Measurements from ENCODE around the gene CDKL5.
"Not testable (repeated sequence)": the region's sequence is repeated elsewhere in the genome, so short reads cannot be mapped to it uniquely, and the experiment has no call there.

CDKL5 gene

DNA sequence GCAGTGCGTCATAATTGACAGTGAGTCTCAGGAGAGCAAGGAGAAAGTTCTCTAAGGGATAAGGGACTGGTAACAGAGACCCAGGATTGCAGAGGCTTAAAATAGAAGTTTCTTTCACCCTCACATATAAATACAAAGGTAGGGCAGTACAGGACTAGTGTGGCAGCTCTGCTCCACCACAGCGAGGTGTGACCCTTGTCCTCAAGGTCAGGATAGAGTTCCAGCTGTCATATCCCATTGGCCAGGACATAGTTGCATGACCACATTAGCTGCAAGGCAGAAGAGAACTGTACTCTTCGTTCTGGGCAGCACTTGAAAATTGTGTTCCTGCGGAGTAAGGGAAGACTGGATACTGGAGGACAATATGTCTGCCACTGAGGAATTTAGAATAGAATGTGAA lies 152.0 kb downstream of the CDKL5 start:
- DNase-seq = no peak

DNA sequence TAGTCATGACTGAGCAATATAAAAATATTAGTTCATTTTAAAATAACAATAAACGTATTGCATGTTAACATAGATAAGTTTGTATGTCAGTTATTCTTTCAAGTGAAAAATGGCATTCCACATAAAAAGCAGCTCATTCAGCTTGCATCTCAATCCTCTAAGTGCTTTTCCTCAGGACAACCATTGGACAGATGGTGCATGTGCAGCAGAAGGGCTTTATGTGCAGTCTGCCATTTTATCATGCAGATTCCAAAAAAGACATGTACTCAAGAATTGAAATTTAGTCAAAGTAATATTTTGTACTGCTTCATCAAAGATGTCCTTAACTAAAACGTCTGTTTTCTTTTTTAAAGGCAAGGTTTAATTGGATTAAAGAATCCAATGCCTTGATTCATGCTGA lies 153.1 kb downstream of the CDKL5 start:
- no peak for DNase-seq

DNA sequence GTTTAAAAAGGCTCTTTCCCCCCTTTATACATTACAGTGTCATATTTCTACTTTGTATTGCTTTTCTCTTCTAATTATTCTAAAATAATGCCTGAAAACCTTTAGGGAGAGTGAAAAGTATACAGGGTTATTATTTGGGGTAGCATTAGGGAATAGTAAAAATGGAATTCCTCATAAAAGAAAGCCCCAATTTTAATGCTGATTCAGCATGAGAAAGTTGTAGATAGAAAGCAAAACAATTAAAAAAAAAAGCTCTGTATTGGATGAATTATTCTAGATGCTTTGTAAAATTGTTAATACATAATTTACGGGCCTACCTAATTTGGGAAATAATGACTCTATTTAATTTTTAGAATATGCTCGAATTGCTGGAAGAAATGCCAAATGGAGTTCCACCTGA lies 154.1 kb downstream of the CDKL5 start:
- DNase-seq = no peak

DNA sequence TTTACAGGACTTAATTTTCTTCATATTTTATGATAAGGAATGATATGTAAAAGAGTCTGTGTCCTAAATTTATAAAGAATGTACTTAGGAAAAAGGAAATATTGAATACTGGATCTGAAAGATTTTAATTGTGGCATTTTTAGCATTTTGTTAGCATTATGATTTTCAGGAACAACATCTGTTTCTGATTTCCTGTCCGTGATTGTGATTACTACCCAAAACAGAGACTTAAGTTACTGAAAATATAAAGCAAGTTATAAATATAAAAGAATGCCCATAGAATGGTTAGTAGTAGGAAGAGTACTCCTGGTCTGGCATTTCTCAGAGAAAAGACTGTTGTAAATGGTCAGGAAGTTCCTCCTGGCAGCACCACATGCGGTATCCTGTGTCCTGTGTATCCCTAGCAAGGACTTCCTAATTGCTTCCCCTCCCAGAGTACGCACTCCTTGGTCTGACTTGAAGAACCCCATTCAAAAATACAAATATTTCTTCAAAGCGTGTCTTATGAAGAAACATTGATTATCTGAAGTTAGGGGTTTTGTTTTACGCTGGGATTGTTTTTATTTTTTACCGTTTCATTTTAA lies 157.6 kb downstream of the CDKL5 start:
- no peak for DNase-seq

DNA sequence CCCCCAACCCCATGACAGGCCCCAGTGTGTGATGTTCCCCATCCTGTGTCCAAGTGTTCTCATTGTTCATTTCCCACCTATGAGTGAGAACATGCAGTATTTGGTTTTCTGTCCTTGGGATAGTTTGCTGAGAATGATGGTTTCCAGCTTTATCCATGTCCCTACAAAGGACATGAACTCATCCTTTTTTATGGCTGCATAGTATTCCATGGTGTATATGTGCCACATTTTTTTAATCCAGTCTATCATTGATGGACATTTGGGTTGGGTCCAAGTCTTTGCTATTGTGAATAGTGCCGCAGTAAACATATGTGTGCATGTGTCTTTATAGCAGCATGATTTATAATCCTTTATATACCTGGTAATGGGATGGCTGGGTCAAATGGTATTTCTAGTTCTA lies 163.9 kb downstream of the CDKL5 start:
- DNase-seq = not testable (repeated sequence)

DNA sequence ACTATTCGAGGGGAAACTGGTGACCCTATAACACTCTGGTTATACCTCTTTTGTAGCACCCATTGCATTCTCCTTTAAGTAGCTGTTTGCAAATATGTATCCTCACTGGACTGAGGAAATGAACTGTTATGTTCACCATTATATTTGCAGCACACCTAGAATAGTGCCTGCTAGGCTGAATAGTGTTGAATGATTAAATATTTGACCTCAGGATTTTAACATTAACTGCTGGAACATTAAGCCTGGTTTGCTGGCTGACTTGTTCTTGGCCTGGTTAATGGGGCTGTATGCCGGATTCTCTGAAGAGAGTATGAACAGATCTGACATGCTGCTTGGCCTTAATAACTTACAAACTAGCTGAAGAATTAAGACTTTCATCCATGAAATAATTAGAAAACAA lies 166.4 kb downstream of the CDKL5 start:
- DNase-seq = no peak

DNA sequence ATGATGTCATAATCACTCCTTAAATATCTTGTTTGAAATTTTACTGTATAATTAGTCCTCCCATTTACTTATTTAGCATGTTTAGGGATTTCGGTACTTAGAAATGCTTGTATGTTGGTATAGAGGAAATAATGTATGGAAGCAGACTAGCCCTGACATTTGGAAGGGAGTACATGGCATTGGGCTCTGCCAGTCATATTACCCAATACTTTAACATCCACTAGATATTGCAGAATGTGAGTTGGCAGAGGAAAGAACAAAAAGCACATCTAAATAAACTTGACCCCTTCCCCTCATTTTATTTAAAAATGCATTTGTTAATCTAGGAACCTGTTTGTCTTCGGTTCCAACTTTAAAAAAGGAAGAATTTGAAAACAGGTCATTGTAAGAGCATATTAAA lies 168.7 kb downstream of the CDKL5 start:
- DNase-seq = no peak

DNA sequence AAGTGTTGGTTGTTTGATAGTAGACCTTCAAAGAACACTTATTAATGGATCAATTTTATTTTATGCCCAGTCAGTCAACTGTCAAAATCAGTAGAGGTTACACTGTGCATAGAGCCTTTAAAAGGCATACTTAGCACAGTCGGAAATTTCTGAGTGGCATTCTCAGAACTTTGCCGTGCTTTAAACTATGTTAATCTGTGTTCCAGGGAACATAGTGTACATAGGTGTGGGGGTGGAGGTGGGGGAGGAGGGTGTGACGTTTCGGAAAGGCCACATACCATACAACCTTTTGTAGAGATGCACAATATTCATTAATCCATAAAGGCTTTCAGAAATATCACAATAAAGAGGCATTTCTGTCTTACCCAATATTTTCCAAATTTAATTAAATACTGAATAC lies 170.7 kb downstream of the CDKL5 start:
- no peak for DNase-seq

DNA sequence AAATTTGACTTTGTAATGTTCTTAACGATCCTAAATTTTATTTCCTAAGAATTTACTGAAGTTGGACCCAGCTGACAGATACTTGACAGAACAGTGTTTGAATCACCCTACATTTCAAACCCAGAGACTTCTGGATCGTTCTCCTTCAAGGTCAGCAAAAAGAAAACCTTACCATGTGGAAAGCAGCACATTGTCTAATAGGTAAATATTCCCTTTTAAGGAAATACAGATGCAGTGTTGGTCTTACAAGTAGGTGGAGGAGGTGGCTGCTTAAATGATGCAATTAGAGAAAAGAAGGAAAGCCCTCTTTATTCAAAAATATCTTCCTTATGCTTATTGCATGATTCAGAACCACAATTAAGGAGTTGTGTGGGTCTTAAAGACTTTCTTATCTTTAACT lies 173.0 kb downstream of the CDKL5 start:
- no peak for DNase-seq

DNA sequence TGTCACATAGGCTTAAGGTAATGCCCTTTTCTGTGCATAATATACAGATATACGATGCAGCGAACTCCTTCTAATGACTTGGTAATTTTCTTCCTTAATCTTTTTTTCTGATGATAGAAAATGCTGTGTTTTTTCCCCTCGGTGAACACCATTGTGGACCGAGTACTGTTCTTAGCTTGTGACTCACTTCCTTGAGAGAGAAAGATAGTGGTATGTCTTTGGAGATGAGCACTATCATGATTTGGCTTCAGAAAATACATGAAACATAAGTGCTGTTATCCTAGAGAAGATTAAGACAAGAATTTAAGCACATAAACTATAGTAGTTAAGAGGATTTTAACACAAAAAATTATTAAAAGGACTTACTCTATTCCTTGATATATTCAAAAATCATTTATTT lies 182.6 kb downstream of the CDKL5 start:
- DNase-seq = no peak

DNA sequence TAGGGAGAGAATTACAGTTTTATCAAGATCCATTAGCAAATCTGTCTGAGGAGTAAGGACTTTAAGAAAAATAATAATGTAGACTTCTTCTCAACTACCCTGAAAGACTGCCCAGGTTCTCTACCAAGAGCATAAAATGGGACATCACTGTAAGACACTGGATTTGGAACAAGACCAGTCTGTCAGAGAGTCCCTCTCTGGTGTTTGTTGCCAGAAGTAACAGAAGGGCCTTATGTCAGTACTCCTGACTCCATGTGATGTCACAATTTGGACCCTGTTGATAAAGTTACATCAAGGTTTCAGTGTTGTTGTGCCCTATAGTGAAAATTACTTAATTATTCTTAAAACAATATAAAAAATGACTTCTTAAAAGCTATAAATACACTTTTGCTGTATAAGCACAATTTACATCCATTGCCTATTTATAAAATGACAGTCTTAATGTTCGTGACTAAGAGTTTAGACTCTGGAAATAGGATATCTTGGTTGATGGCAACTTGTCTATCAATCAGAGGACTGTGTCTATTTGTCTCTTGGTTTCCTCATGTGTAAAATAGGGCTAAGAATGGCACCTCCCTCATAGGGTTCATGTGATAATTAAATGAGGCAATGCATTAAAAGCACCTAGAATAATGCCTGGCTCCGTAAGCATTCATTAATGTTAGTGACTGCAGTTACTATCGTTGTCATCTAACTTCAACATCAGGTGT lies 188.7 kb downstream of the CDKL5 start:
- DNase-seq = no peak

DNA sequence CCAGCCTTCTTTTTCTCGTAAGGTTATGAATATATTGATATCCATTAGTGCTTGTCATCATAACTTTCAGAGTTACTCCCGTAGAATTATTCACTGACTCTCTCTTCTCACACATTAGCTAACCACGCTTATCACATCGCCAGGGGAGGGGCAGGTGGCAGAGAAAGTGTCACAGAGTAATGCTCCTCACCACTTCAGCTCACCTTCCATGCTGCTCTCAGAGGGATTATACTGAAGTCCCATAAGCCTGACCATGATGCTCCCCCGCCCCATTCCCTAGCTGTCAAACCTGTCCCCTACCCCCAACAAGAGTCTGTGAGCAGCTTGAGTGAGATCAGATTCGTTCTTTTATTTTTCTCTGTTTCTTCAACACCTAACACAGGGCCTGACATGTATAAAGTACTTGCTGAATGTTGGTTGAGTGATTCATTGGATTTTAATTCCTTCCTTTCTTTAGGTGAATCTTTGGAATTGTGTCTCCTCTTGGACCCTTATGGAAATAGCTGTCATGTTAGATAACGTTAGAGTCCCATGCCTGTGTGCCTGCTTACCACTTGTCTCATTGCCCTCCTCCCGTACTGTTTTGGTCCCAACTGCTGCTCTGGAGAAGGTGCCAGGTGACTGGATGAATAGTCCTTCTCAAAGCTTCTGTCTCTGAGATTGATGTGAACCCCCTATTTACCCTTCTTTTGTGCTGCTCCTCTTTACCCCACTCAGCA lies 191.4 kb downstream of the CDKL5 start:
- DNase-seq = no peak

DNA sequence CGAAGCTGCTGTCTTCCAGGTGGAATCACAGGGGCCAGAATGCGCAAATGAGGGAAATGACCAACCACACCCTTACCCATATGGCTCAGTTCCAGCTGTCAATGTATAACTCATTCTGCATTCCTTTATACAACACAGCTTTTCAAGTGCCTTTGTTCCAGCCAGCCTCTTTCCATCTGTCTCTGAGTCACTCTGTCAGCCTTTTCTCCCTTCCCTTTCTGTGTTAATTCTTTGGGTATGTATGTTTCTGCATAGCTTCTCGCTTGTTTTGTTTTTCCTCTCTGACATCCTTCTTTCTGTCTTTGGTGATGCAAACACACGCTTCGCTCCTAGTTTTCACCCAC lies 192.0 kb downstream of the CDKL5 start:
- DNase-seq = no peak

DNA sequence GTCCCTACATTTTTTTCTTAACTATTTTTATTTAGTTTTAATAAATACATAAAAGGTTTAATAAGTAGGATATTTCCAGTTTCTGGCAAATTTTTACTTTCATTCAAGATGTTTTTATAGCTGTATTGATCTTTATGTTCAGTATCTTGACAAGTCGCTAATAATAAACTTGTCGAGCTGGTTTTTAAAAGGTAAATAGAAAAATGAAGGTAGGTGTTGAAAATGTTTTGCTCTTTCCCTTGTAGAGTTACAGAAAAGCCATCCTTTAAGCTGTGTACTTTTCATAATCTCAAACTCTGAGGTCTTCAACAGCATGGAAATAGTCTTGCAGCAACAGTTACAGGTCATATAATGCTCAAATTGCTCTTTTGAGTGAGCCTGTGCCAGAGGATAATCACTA lies 193.9 kb downstream of the CDKL5 start:
- no peak for DNase-seq

DNA sequence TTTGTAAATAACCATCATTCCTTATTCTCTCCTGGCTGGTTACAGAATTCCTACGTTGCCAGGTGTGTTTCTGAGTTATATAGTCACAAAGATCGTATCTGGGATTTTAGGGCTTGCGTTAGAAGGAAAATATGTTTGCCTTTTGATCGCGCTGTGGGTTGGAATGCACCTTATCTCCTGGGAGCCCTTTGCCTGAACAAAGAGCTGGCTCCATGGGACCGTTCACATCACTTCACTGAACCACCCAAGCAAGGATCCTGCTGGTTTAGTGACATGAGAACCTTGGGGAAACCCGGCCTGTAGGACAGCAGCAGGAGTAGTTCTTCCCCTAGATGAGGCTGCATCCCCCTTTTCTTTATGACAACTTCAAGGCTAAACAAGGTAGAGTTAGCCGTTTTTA lies 194.9 kb downstream of the CDKL5 start:
- no peak for DNase-seq

DNA sequence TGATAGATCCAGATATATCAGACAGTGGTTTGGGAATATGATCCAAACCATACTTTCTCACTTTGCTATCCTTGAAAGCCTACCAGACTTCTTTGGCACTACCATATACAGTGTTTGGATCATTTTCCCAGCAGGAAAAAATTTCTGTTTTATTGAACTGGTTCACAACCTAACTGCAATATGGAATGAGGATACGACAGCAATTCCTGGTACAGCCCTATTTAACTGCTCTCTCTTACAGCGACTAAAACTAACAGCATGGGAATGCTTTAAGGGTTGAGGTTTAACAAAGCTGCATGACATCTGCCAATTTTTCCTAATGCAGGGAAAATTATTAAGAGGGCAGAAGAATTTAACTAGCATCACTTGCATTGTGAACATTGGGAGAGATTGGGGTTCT lies 199.2 kb downstream of the CDKL5 start:
- no peak for DNase-seq

DNA sequence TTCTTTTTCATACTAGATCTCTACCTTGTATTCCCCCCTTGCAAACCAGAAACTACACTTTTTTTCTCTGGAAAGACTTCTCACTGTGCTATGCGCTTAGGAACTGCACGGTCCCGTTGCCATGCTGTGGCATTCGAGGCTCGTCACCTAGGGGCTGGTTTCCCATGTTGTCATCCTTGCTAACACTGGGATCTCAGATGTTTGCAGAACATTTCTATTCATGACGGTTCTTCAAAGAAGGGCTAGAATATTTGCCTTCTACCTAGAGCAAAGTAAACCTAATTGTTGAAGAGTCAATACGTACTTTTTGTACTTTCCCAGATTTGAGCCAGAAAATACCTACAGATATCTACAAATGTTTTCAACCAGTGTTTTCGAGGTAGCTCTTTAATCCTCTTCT lies 205.5 kb downstream of the CDKL5 start:
- no peak for DNase-seq

DNA sequence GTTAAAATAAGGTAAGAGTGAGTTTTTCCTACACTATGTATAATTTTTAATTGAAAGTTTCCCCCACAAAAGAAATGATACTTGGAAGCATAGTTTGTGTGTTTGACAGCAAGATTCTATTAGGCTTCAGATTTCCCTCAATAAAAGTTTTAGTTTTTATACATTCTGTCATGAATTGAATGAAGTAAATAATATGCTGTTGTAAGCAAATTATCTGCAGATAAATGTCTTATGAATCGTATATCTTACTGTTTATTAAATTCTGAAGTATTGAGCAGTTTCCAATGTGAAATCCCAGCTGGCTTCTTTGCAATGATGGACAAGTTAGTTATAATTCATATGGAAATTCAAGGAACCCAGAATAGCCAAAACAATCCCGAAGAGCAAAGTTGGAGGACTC lies 213.0 kb downstream of the CDKL5 start:
- no peak for DNase-seq

DNA sequence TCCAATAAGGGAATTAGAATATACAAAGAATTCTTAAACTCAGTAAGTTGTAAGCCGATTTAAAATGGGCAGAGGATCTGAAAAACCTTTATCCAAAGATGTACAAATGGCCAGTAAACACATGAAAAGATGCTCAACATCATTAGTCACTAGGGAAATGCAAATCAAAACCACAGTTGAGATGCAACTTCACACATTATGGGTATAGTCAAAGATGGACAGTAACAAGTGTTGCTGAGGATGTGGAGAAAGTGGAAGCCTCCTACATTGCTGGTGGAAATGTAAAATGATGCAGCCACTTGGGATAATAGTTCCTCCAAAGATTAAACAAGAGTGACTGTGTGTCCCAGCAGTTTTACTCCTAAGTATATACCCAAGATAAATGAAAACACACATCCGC lies 213.9 kb downstream of the CDKL5 start:
- no peak for DNase-seq

DNA sequence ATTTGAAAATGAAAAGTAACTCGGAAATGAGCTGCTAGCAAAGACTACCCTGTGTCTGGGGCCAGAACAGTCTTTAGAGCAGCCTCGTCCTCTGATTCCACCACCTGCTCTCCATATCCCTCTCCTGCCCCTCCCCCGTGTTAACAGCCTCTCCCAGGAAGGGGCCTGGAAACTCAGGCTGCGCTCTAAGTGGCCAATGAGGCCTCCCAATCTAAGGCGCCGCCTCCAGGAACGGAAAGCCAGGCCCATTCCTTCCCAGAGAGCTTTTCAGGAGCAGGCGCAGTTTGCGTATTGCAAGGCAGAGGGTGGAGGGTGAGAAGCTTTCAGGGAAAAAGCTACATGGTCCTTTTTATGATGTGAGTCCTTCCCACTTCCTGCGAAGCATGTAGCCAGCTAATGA lies 215.3 kb downstream of the CDKL5 start:
- no peak for DNase-seq

DNA sequence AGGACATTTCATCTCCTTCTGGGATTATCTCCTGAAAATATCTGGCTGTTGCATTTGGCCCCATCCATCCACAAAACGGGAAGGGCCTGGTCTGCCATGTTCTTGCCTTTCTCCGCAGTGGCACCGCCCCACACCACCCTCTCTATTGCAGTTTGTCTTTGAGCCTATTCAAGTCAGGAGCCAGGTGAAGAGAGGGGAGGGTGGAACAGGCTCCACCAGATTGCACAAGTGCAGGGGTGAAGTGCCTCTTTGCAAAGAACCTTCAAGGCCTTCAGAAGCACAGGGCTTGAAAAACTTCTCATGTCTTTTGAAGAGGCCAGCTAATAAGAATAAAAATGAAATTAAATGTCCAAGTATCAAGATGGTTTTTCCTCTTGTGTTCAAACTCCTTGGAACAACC lies 217.8 kb downstream of the CDKL5 start:
- no peak for DNase-seq

DNA sequence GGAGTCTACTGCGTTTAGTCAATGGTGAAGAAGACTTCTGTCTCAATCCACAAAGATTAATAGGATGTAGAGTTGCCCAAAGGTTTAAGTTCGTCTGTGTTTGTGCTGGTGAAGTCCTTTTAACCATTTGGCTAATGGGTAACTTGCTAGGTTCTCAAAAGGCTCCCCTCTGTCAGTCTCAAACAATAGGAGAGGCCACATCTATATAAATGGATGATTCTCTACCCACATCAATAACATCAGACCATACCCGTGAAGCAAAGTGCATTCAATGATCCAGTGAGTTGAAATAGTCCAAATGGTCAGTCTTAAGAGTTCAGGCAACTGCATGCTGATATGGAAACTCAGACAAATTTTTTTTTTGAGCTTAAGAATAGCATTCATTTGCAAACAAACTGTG lies 218.4 kb downstream of the CDKL5 start:
- no peak for DNase-seq

DNA sequence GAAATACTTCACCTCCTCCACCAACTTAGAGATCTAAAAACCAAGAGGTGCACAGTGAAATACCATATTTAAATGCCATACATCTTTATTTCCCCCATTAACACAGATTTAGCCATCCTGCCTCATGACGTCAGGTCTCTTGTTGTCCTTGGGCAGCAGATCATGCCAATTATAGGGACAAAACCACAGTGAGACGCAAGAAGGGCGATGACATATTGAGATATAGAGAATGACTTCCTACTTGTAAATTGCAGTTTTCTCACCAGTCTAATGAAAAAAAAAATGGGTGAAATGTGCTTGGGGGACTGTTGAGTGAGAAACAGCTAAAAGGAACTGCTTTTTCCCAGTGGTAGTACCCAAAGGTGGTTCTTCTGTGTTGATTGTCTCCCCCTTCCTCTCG lies 222.2 kb downstream of the CDKL5 start:
- DNase-seq = no peak

DNA sequence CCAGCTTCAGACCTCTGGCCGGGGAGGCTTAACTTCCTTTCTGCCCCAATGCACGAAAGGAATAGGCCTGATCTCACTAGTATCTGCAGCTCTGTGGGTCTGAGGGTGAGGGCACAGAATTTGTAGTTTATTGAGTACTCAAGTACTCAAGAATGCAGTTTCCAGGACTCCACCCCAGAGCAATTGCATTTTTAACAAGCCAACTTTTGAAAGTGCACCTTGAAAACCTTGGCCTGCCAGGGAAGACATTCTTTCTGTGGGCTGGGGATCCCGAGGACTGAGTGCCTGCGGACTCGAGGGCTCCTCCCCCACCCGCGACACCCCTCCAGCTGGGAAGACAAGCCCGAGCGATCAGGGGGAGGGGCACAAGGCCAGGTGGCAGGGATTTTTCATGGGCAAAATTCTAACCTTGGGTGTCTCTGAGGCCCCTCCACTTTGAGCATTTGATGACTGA lies 224.1 kb downstream of the CDKL5 start:
- DNase-seq = no peak

DNA sequence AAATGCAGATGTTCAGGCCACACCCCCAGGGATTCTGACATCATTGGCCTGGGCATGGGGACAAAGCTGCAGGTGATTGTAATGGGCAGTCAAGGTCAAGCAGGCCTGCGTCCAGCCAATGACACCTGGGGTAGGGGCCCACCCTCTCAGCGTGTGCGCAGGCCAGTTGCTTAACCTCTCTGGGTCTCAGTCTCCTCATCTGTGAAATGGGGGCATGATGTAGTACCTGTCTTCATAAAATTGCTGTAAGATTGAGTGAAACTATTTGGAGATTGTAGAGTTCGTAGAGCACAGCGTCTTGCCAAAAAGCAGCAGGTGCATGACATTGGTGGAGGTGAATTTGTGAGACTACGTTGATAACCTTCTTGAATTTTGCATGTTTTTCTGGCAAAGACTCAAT lies 225.3 kb downstream of the CDKL5 start:
- no peak for DNase-seq
